Mesenteric fat pad (tissue), 1 donor: ENCODE data around the gene BTBD9. TPM values are rescaled to one million over a fixed set of nuclear protein-coding genes. Genes with fewer than 3 reads are reported as not detected.
A peak's percentile ranks its signal among the peaks of the same experiment; 100 is the strongest.

ENCODE experiments used
- DNase-seq: peaks from one replicate; pipeline ENCODE4 v3.0.0-alpha.2; 2020; ENCODE audit warnings: low spot score
- total RNA-seq: library from RNA; stranded (reverse); fragmentation: NEBNext Ultra II Directional; extraction: Animal tissue kit (Norgen Biotek cat#: 25700); gene quantifications from one replicate; pipeline ENCODE4 v1.2.1, GENCODE V29; 2021
- donor health status: DM: yes; HTN: yes; CAD: no.

The BTBD9 gene
- total RNA-seq, 1 donor from 2014 or later: 15.6 TPM

GRCh38 chr6:38183856-38184584 is 455.7 kb downstream of the BTBD9 start:
- peak; percentile 74 for DNase-seq

- peak; percentile 33 for DNase-seq
Observed at GRCh38 chr6:38182426-38182825, 457.3 kb downstream of the BTBD9 start.

DNA sequence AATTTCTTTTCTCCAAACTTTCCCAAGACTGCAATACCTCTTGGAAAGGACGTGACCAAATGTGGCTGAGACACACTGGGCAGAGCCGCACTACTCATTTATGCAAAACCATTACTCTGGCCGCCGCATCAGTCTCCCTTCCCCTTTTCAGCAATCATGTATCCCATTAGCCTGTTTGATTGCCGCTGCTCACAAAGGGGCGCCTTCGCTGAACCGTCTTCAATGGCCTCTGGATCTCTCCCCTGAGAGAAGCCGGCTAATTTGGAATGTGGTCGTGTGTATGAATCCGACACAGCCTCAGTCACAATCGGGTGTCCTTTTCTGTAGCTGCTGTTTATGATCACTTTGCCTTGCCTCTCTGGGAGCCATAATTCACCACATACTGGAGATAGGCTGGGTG is 459.1 kb downstream of the BTBD9 start:
- peak; percentile 81 for DNase-seq

DNA sequence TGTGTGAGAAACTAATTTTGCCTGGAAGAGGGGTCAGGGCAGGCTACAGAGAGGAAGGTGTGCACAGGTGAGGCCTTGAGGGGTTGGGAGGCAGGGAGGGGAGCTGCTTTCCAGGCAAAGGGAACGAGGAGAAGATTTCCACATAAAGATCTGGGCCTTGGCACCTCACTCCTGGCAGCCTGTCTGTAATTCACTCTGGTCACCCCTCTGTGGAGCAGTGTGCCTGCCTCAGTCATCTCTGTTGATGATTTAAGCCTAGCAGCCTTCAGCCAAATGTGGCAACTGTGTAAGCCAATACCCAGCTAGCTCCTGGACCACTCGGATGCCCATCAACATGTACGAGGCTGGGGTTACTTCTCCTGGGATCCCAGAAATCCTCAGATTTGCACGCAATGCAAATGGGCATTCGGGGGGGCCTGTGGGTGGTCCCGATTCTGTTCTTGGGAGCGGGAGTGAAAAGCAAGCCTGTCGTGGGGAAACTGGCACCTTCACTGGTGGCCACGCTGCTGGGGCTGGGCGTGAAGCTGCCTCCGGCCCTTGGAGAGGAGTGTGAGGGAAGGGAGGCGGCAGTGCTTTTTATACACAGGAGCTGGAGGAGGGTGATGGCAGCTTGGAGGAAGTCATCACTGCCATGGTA is 459.8 kb downstream of the BTBD9 start:
- peak; percentile 82 for DNase-seq

GRCh38 chr6:38179300-38179699 is 460.4 kb downstream of the BTBD9 start:
- peak; percentile 71 for DNase-seq

DNA sequence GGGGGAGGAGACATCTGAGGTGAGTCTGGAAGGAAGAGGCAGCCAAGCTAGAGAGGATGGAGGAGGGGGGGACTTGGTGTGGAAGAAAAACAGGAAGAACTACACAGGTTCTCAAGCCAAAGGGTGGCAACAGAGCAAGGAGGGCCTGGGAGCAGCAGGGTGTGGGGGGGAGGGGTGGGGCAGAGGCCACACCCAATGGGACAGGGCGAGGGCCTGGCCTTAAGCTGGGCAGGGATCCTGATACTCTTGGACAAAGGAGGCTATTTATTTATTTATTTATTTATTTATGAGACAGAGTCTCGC is 461.2 kb downstream of the BTBD9 start:
- DNase-seq: no peak

DNA sequence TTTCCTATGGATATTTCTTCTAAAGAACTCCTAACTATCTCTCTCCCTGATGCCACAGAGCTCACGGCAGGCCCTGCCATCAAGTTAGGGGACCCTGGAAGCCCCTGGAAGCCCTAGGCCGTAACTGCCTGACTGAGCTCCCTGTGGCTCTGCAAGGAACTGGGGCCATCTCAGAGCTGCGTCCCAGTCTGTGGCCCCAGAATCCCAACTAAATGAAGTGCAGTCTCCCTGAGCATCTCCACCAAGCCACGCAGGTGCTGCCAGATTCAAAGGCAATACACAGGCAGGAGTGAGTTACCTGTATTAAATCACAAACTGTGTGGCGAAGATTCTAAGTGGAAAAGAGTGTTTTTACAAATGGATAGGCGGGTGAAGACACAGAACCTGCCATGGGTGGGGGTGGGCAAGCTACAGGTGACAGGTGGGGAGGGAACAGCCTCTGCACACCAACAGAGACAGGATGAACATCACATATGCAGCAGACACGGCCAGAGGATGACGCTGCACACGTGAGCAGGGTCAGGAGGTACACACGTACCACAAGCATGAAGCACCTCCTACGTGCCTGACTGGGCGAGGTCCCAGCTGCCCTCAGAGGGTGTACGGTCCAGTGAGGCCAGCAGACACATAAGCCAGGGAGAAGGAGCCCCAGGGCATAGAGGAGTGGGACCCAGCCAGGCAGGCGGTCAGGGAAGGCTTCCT is 461.7 kb downstream of the BTBD9 start:
- peak; percentile 77 for DNase-seq

DNA sequence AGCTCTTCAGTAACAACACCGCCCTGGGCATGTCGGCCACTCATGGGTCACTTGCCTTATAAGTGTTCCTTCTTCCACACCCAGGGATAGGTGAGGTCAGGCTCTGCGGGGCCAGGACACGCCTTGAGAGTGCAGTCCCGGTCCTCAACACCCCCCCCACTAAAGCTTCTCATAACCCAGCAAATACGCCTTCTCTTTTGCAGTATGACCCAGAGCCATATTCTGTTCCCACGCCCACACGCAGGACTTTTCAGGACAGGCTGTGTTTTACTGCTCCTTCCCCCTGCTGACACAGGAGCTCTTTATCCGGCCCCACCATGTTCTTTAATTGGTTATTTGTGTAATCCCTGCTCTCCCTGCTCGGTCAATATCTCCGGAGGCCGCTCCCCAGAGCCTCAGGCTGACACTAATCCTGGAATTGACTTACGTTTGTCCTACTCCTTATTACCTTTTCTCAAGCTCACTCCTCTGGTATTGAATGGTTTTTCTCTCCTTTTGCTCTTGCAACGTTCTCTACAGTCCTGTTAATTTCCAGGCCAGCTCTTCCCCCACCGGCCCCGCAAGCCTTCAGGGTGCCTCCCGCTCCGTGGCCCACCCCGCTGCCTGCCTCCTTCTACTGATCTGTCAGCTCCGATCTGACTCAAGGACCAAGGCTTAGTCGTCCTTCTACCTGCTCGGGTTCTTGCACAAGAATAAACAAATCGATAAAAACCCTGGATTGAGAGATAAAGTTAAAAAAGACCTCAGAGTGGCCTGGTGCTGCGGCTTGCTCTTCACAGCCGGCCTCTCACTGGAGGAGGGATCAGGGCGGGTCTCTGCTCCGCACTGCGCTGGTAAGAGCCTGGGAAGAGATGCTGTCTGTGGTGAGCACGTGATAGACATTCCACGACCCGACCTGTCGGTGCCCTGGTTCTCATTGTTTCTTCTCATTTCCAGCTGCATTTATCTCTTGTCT is 462.7 kb downstream of the BTBD9 start:
- no peak for DNase-seq

GRCh38 chr6:38175786-38176185 is 463.9 kb downstream of the BTBD9 start:
- no peak for DNase-seq

DNA sequence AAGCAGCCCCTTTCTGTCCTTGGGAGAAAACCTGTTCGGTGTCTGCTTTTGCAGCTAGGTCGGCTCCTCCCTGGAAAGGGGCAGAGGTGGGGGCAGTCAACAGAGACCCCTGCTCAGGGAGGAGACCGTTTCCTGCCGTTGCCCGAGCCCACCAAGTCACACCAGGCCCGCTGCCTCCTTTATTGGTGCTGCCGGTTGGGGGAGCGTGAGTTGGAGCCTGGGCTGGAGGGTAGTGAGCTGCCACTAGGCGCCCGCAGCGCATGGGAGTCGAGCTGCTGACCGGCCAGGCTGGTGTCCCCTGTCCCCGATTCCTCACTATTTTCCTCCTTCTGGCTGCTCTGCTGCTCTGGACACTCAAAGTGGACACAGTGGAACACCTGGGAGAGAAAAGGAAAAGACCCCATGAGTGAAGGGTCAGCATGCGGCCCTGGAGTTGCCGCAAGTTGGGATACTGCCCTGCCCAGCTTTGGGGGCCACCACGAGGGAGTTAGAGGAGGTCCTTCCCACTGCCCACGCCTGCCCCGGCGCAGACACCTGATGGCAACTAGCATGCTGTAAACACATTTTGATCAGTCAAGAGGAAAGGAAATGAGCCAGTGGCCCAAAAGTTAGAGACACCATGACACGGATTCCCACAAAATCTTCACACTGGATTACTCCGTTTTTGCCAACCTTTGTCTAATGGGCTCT is 464.8 kb downstream of the BTBD9 start:
- no peak for DNase-seq

GRCh38 chr6:38174315-38174714 is 465.4 kb downstream of the BTBD9 start:
- DNase-seq: no peak

GRCh38 chr6:38173909-38174308 is 465.8 kb downstream of the BTBD9 start:
- no peak for DNase-seq

GRCh38 chr6:38172739-38173410 is 466.9 kb downstream of the BTBD9 start:
- no peak for DNase-seq

- no peak for DNase-seq
Observed at GRCh38 chr6:38171997-38172738, 467.6 kb downstream of the BTBD9 start.

DNA sequence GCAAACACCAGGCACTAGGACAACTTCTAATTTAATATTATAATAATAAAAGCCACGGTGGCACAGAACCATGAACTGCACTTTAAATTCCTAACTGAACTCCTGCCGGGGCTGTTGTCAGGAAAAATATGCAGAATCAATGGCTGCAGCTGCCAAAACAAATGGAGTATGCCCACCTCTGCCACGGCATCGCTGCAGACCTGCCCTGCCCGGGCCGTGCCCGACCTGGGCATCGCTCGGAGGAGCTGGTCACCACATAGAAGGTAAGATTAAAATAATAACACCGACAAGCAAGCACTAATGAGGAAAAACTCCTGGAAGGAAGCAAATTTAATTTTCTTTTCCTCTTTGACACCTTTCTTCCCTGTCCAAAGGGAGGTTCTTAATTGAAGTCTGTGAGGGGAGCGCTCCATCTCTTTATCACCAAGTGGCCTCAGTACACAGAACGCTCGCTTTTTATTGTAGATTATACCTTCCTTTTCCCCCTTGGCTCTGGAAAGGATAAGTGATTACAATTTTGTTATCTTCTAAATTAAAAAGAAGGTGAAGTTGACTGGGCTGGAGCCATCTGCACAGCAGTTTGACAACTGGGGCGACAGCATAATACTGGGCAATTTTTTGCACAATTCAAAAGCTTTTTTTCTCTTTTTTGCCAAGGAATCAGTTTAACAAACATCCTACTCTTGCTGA is 468.9 kb downstream of the BTBD9 start:
- no peak for DNase-seq

DNA sequence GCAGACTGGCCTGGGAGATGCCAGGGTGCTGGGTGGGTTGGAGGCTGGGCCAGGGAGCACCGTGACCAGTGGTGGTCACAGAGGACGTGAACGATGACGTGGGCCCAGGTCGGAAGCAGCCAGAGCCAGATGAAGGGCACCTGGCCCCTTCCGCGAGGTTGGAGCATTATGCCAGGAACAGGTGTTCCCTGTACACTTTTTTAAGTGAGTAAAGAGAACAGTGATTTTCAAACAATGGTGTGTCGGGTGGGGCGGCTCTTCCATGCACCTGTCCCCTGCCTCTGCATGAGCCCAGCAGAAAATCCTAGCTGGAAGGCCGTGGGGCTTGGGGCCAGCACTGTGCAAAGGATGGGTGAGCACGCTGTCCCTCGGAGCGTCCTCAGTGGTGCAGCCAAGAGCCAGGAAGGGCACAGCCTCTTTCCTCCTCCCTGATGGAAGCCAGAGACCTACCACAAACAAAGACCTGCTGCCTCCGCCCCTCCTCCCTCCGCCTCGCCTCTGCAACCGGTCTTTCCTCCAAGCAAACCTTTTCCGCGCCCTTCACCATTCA is 469.7 kb downstream of the BTBD9 start:
- no peak for DNase-seq

GRCh38 chr6:38169221-38169976 is 470.3 kb downstream of the BTBD9 start:
- no peak for DNase-seq

DNA sequence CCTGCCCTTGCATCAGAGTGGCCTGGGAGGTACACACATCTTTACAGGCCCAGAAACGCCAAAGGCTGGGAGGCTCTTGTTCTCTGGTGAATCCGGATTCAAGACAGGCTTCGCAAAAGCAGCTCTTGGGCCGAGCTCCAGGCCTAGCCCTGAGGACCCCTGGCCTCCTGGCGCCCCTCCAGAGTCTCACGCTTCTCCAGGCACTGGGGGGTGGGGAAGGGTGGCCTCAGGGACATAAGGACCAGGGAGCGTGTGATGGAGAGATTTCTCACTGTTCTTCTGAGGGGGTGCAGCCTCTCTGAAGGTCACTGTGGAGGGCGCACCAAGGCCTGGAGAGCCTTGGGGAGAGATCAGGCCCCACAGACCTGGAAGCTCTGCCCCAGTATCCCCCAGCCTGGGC is 471.0 kb downstream of the BTBD9 start:
- DNase-seq: no peak
